Panc1 (cell line): Measurements from ENCODE around the gene MTMR2.

Experiments used
- CTCF ChIP-seq: fragments of 450-650 bp; IDR thresholded peaks from 2 replicates; pipeline ENCODE4 v1.5.1; 2017; ENCODE audit warnings: mild to moderate bottlenecking
- POLR2AphosphoS5 ChIP-seq: IDR thresholded peaks from 2 replicates; pipeline ENCODE4 v1.6.1; 2012; ENCODE audit warnings: mild to moderate bottlenecking, low read depth, low read length, moderate library complexity
- REST ChIP-seq, 2 experiments: IDR thresholded peaks; 2 replicates each; pipeline ENCODE4 v1.6.1; 2011 to 2012; ENCODE audit warnings: low read depth in 2 of 2, control low read depth in 1 of 2, low read length in 1 of 2, mild to moderate bottlenecking in 1 of 2, moderate library complexity in 1 of 2; ENCODE audit not compliant: insufficient read depth in 1 of 2
- SIN3A ChIP-seq: IDR thresholded peaks from 2 replicates; pipeline ENCODE4 v1.6.1; 2012; ENCODE audit warnings: low read depth, mild to moderate bottlenecking, low read length, moderate library complexity, borderline replicate concordance; ENCODE audit not compliant: insufficient read depth
- TCF7L2 ChIP-seq: IDR thresholded peaks from 2 replicates; pipeline ENCODE4 v1.6.1; 2011; ENCODE audit warnings: mild to moderate bottlenecking, low read depth, low read length, inconsistent platforms

- TF ChIP-seq CTCF (no peak), POLR2AphosphoS5 (no peak), REST (IDR thresholded peaks at IDR 0.05; ENCODE audit: insufficient read depth in 1 of 2, low read depth in 2 of 2, low read length in 1 of 2) (no peak), SIN3A (no peak), TCF7L2 (no peak)
Observed at GRCh38 chr11:95835351-95835750, 88.6 kb downstream of the MTMR2 start.
